Left renal cortex interstitium (tissue), 4 donors: ENCODE data around the gene TPI1. TPM values are rescaled to one million over a fixed set of nuclear protein-coding genes. Genes with fewer than 3 reads are reported as not detected.

Source experiments
- DNase-seq, 4 donors: peaks; one replicate each; pipeline ENCODE4 v3.0.0-alpha.2; 2013; ENCODE audit warnings: low read depth in 4 of 4, low spot score in 2 of 4, missing footprints in 1 of 4
- polyA plus RNA-seq, 4 donors: library from polyadenylated mRNA; unstranded; fragments of 120-200 nt; gene quantifications; one replicate each; pipeline ENCODE4 v1.2.1, GENCODE V29; 2013; ENCODE audit not compliant: insufficient read length in 4 of 4

TPI1 gene
- polyA plus RNA-seq, 4 donors, result 518 to 618 (median 580) TPM

GRCh38 chr12:6843118-6843902 lies 24.0 kb upstream of the TPI1 start:
- DNase-seq, result no peak

GRCh38 chr12:6845395-6845794 lies 21.9 kb upstream of the TPI1 start:
- no peak for DNase-seq

GRCh38 chr12:6846316-6846869 lies 20.9 kb upstream of the TPI1 start:
- DNase-seq, result no peak

- DNase-seq, result no peak
Measured at GRCh38 chr12:6847676-6848075, 19.7 kb upstream of the TPI1 start.

GRCh38 chr12:6849427-6849826 lies 17.9 kb upstream of the TPI1 start:
- no peak for DNase-seq

- DNase-seq, result no peak
Measured at GRCh38 chr12:6849976-6850560, 17.3 kb upstream of the TPI1 start.

GRCh38 chr12:6850796-6851152 lies 16.6 kb upstream of the TPI1 start:
- DNase-seq, result no peak

GRCh38 chr12:6851153-6851920 lies 16.0 kb upstream of the TPI1 start, which contains the start of gene CDCA3:
TSS of gene CDCA3 (minus strand) at chr12:6851286. CDS start at chr12:6850952, 334 bp downstream.
- DNase-seq, result peak in 2 of 4 donors; percentile 87 to 94

- DNase-seq, result peak; percentile 99 to 100 (median 100)
Measured at GRCh38 chr12:6851921-6852650, 15.2 kb upstream of the TPI1 start, which contains the start of gene USP5. TSS of gene USP5 (plus strand) at chr12:6852150. CDS start at chr12:6852180, 30 bp downstream.

- no peak for DNase-seq
Measured at GRCh38 chr12:6852651-6853354, 14.5 kb upstream of the TPI1 start.

GRCh38 chr12:6853626-6854025 lies 13.7 kb upstream of the TPI1 start:
- no peak for DNase-seq

- DNase-seq, result no peak
Measured at GRCh38 chr12:6854036-6854435, 13.3 kb upstream of the TPI1 start.

- DNase-seq, result no peak
Measured at GRCh38 chr12:6855322-6855721, 12.0 kb upstream of the TPI1 start.

GRCh38 chr12:6858799-6859198 lies 8.5 kb upstream of the TPI1 start:
- no peak for DNase-seq

- DNase-seq, result no peak
Measured at GRCh38 chr12:6860116-6860515, 7.2 kb upstream of the TPI1 start.

GRCh38 chr12:6860942-6861341 lies 6.4 kb upstream of the TPI1 start:
- no peak for DNase-seq

GRCh38 chr12:6861391-6861790 lies 5.9 kb upstream of the TPI1 start:
- DNase-seq, result no peak

GRCh38 chr12:6863033-6863432 lies 4.3 kb upstream of the TPI1 start:
- DNase-seq, result no peak

- no peak for DNase-seq
Measured at GRCh38 chr12:6863586-6864321, 3.6 kb upstream of the TPI1 start.
